ENCODE results near the gene GALNT12.
A peak's percentile ranks its signal among the peaks of the same experiment; 100 is the strongest.

The GALNT12 gene

GRCh38 chr9:98795295-98795955 lies 12.0 kb upstream of the GALNT12 start:
- Histone ChIP-seq H3K9ac (ENCODE audit: low read length) (peak overlapping the region; percentile 66), H3K9me2 (ENCODE audit: low read depth, low read length) (no peaks in the 10 kb centered on the region), H3K9me3 (ENCODE audit: low read length) (0 out of 2 replicates have a peak, but pooled peaks cover 3% of the 10 kb centered on the region), H3K79me2 (ENCODE audit: insufficient read depth, low read length) (no peaks in the 10 kb centered on the region), H3K27me3 (ENCODE audit: insufficient read depth, low read length) (peaks cover 5% of the 10 kb centered on the region; the same call in 1 of the 2 replicates), H3K27ac (ENCODE audit: low read depth, low read length, poor library complexity, severe bottlenecking) (no peak overlapping the region), H2AFZ (ENCODE audit: low read length) (no peak overlapping the region), H3K4me3 (ENCODE audit: low read depth, low read length, poor library complexity, severe bottlenecking) (peak overlapping the region; percentile 68), H3K4me2 (ENCODE audit: low read length) (peak overlapping the region; percentile 84), H4K20me1 (ENCODE audit: insufficient read depth, low read length) (no peaks in the 10 kb centered on the region), H3F3A (ENCODE audit: insufficient read depth, low read length) (no peaks in the 10 kb centered on the region), H3K4me1 (ENCODE audit: insufficient read depth, low read length, severe bottlenecking) (peaks cover 19% of the 10 kb centered on the region), H3K36me3 (ENCODE audit: insufficient read depth, low read length) (no peaks in the 10 kb centered on the region; the same call in 1 of the 2 replicates)
- no peak for TF ChIP-seq CTCF (IDR thresholded peaks at IDR 0.05; ENCODE audit: low read length)

GRCh38 chr9:98795970-98796363 lies 11.5 kb upstream of the GALNT12 start:
- Histone ChIP-seq H3K79me2 (ENCODE audit: insufficient read depth, low read length) (no peaks in the 10 kb centered on the region), H3K9me3 (ENCODE audit: low read length) (0 out of 2 replicates have a peak, but pooled peaks cover 3% of the 10 kb centered on the region), H3K9me2 (ENCODE audit: low read depth, low read length) (no peaks in the 10 kb centered on the region), H3K27me3 (ENCODE audit: insufficient read depth, low read length) (peaks cover 5% of the 10 kb centered on the region; the same call in 1 of the 2 replicates), H3F3A (ENCODE audit: insufficient read depth, low read length) (no peaks in the 10 kb centered on the region), H4K20me1 (ENCODE audit: insufficient read depth, low read length) (no peaks in the 10 kb centered on the region), H3K36me3 (ENCODE audit: insufficient read depth, low read length) (no peaks in the 10 kb centered on the region; the same call in 1 of the 2 replicates), H3K4me1 (ENCODE audit: insufficient read depth, low read length, severe bottlenecking) (peaks cover 19% of the 10 kb centered on the region), H3K4me3 (ENCODE audit: low read depth, low read length, poor library complexity, severe bottlenecking) (peak overlapping the region; percentile 68), H3K27ac (ENCODE audit: low read depth, low read length, poor library complexity, severe bottlenecking) (no peak overlapping the region), H3K9ac (ENCODE audit: low read length) (peak overlapping the region; percentile 66), H2AFZ (ENCODE audit: low read length) (no peak overlapping the region), H3K4me2 (ENCODE audit: low read length) (peak overlapping the region; percentile 84)
- TF ChIP-seq EZH2 (IDR thresholded peaks at IDR 0.05; ENCODE audit: borderline replicate concordance, low read length) (no peak), CTCF (IDR thresholded peaks at IDR 0.05; ENCODE audit: low read length) (no peak)

GRCh38 chr9:98796364-98797101 lies 10.9 kb upstream of the GALNT12 start, which contains the start of gene ANKS6:
TSS of gene ANKS6 (minus strand) at chr9:98796555. CDS start at chr9:98796491, 64 bp downstream.
- Histone ChIP-seq H3K4me2 (ENCODE audit: low read length) (peak within 1 kb of the TSS; percentile 84), H3K79me2 (ENCODE audit: insufficient read depth, low read length) (no peaks in the 10 kb centered on the region), H3K36me3 (ENCODE audit: insufficient read depth, low read length) (no peaks in the 10 kb centered on the region; the same call in 1 of the 2 replicates), H3K4me3 (ENCODE audit: low read depth, low read length, poor library complexity, severe bottlenecking) (peak within 1 kb of the TSS; percentile 68), H3K9me2 (ENCODE audit: low read depth, low read length) (no peaks in the 10 kb centered on the region), H3K9ac (ENCODE audit: low read length) (peak within 1 kb of the TSS; percentile 66), H4K20me1 (ENCODE audit: insufficient read depth, low read length) (no peaks in the 10 kb centered on the region), H3K9me3 (ENCODE audit: low read length) (0 out of 2 replicates have a peak, but pooled peaks cover 3% of the 10 kb centered on the region), H3F3A (ENCODE audit: insufficient read depth, low read length) (no peaks in the 10 kb centered on the region), H2AFZ (ENCODE audit: low read length) (0 out of 2 replicates have a peak within 1 kb of the TSS, but pooled peaks have one; percentile 10), H3K27me3 (ENCODE audit: insufficient read depth, low read length) (peaks cover 5% of the 10 kb centered on the region; the same call in 1 of the 2 replicates), H3K4me1 (ENCODE audit: insufficient read depth, low read length, severe bottlenecking) (peaks cover 19% of the 10 kb centered on the region), H3K27ac (ENCODE audit: low read depth, low read length, poor library complexity, severe bottlenecking) (no peak within 1 kb of the TSS)
- TF ChIP-seq EZH2 (IDR thresholded peaks at IDR 0.05; ENCODE audit: borderline replicate concordance, low read length) (no peak), CTCF (IDR thresholded peaks at IDR 0.05; ENCODE audit: low read length) (peak; percentile 11)
